HUES6 (cell line): ENCODE measurements around the gene FSD1.

ENCODE experiments used
- H3K27ac ChIP-seq: 2 replicates; pipeline ENCODE4 v1.7.0; 2013; ENCODE audit warnings: low read depth, mild to moderate bottlenecking, low read length, inconsistent platforms
- H3K27me3 ChIP-seq: 2 replicates; pipeline ENCODE4 v1.6.1; 2013; ENCODE audit warnings: low read length; ENCODE audit not compliant: control insufficient read depth, insufficient read depth
- H3K36me3 ChIP-seq: 2 replicates; pipeline ENCODE4 v1.6.1; 2013; ENCODE audit warnings: low read length; ENCODE audit not compliant: control insufficient read depth, insufficient read depth
- H3K4me1 ChIP-seq: 2 replicates; pipeline ENCODE4 v1.6.1; 2013; ENCODE audit warnings: low read length; ENCODE audit not compliant: control insufficient read depth, insufficient read depth
- H3K4me3 ChIP-seq: 2 replicates; pipeline ENCODE4 v1.5.1; 2013; ENCODE audit warnings: low read depth, low read length
- H3K9ac ChIP-seq: one replicate; pipeline ENCODE4 v1.6.1; 2013; ENCODE audit warnings: mild to moderate bottlenecking, low read length
- H3K9me3 ChIP-seq: 2 replicates; pipeline ENCODE4 v1.6.1; 2013; ENCODE audit warnings: low read depth, low read length; ENCODE audit not compliant: control insufficient read depth, insufficient read depth

The FSD1 gene

GRCh38 chr19:4350726-4351125, 46.3 kb downstream of the FSD1 start:
- Histone ChIP-seq H3K4me1 (no peaks in the 10 kb centered on the region), H3K27me3 (no peaks in the 10 kb centered on the region), H3K9ac (no peak overlapping the region), H3K9me3 (no peaks in the 10 kb centered on the region), H3K4me3 (no peak overlapping the region), H3K27ac (no peak overlapping the region), H3K36me3 (peaks cover 32% of the 10 kb centered on the region)

- H3K4me3 ChIP-seq, result no peak overlapping the region
- H3K9me3 ChIP-seq, result no peaks in the 10 kb centered on the region
- H3K4me1 ChIP-seq, result no peaks in the 10 kb centered on the region
- H3K9ac ChIP-seq, result no peak overlapping the region
- no peak overlapping the region for H3K27ac ChIP-seq
- H3K36me3 ChIP-seq, result peaks cover 29% of the 10 kb centered on the region
- H3K27me3 ChIP-seq, result no peaks in the 10 kb centered on the region
These were observed 48.3 kb downstream of the FSD1 start for GRCh38 chr19:4352701-4353121.

- no peak overlapping the region for H3K27ac ChIP-seq
- H3K27me3 ChIP-seq, result no peaks in the 10 kb centered on the region
- peaks cover 36% of the 10 kb centered on the region for H3K36me3 ChIP-seq
- no peak overlapping the region for H3K9ac ChIP-seq
- H3K9me3 ChIP-seq, result no peaks in the 10 kb centered on the region
- H3K4me3 ChIP-seq, result no peak overlapping the region
- H3K4me1 ChIP-seq, result no peaks in the 10 kb centered on the region
These were observed 49.9 kb downstream of the FSD1 start for GRCh38 chr19:4354282-4354681.

GRCh38 chr19:4354897-4355296, 50.5 kb downstream of the FSD1 start:
- Histone ChIP-seq H3K9me3 (no peaks in the 10 kb centered on the region), H3K4me3 (no peak overlapping the region), H3K4me1 (no peaks in the 10 kb centered on the region), H3K36me3 (peaks cover 40% of the 10 kb centered on the region), H3K27ac (no peak overlapping the region), H3K9ac (no peak overlapping the region), H3K27me3 (no peaks in the 10 kb centered on the region)

GRCh38 chr19:4357095-4357797, 52.8 kb downstream of the FSD1 start:
- Histone ChIP-seq H3K9me3 (no peaks in the 10 kb centered on the region), H3K27ac (no peak overlapping the region), H3K9ac (no peak overlapping the region), H3K4me3 (no peak overlapping the region), H3K27me3 (no peaks in the 10 kb centered on the region), H3K4me1 (peaks cover 15% of the 10 kb centered on the region), H3K36me3 (peaks cover 54% of the 10 kb centered on the region)

GRCh38 chr19:4357921-4358326, 53.5 kb downstream of the FSD1 start:
- no peak overlapping the region for H3K9ac ChIP-seq
- peaks cover 61% of the 10 kb centered on the region for H3K36me3 ChIP-seq
- no peak overlapping the region for H3K4me3 ChIP-seq
- peaks cover 20% of the 10 kb centered on the region for H3K4me1 ChIP-seq
- no peak overlapping the region for H3K27ac ChIP-seq
- no peaks in the 10 kb centered on the region for H3K9me3 ChIP-seq
- H3K27me3 ChIP-seq, result no peaks in the 10 kb centered on the region

- H3K4me3 ChIP-seq, result no peak overlapping the region
- no peak overlapping the region for H3K9ac ChIP-seq
- no peaks in the 10 kb centered on the region for H3K9me3 ChIP-seq
- no peak overlapping the region for H3K27ac ChIP-seq
- peaks cover 69% of the 10 kb centered on the region for H3K36me3 ChIP-seq
- H3K4me1 ChIP-seq, result peaks cover 20% of the 10 kb centered on the region
- no peaks in the 10 kb centered on the region for H3K27me3 ChIP-seq
These were observed 54.6 kb downstream of the FSD1 start for GRCh38 chr19:4358709-4359626.

GRCh38 chr19:4359627-4360000, 55.2 kb downstream of the FSD1 start:
- H3K4me1 ChIP-seq, result peaks cover 20% of the 10 kb centered on the region
- H3K36me3 ChIP-seq, result peaks cover 67% of the 10 kb centered on the region
- no peaks in the 10 kb centered on the region for H3K9me3 ChIP-seq
- no peak overlapping the region; the same call in 1 of the 2 replicates for H3K27ac ChIP-seq
- H3K9ac ChIP-seq, result no peak overlapping the region
- no peaks in the 10 kb centered on the region for H3K27me3 ChIP-seq
- H3K4me3 ChIP-seq, result no peak overlapping the region

GRCh38 chr19:4360081-4360569, 55.7 kb downstream of the FSD1 start:
- peak overlapping the region; percentile 2 for H3K9ac ChIP-seq
- H3K36me3 ChIP-seq, result peaks cover 67% of the 10 kb centered on the region
- H3K4me3 ChIP-seq, result no peak overlapping the region
- peak overlapping the region; percentile 28; the same call in 1 of the 2 replicates for H3K27ac ChIP-seq
- H3K27me3 ChIP-seq, result no peaks in the 10 kb centered on the region
- no peaks in the 10 kb centered on the region for H3K9me3 ChIP-seq
- peaks cover 20% of the 10 kb centered on the region for H3K4me1 ChIP-seq

- no peak overlapping the region for H3K4me3 ChIP-seq
- H3K9me3 ChIP-seq, result no peaks in the 10 kb centered on the region
- H3K27ac ChIP-seq, result peak overlapping the region; percentile 75; the same call in 1 of the 2 replicates
- H3K4me1 ChIP-seq, result peaks cover 20% of the 10 kb centered on the region
- H3K9ac ChIP-seq, result peak overlapping the region; percentile 22
- H3K27me3 ChIP-seq, result no peaks in the 10 kb centered on the region
- H3K36me3 ChIP-seq, result peaks cover 73% of the 10 kb centered on the region
These were observed 56.3 kb downstream of the FSD1 start for GRCh38 chr19:4360641-4361151.
